ENCODE data around the gene USP34.
"Not testable (repeated sequence)": the region's sequence is repeated elsewhere in the genome, so short reads cannot be mapped to it uniquely, and the experiment has no call there.

Gene USP34

GRCh38 chr2:61182059-61182383 is 288.9 kb downstream of the USP34 start:
- no peak for DNase-seq (ENCODE audit: low read depth)

GRCh38 chr2:61181382-61182058 is 289.4 kb downstream of the USP34 start:
- no peak for DNase-seq (ENCODE audit: low read depth)

GRCh38 chr2:61180686-61181085 is 290.2 kb downstream of the USP34 start:
- DNase-seq (ENCODE audit: low read depth): no peak

GRCh38 chr2:61179701-61180639 is 290.9 kb downstream of the USP34 start:
- no peak for DNase-seq (ENCODE audit: low read depth)

- DNase-seq (ENCODE audit: low read depth): no peak
Measured at GRCh38 chr2:61178603-61179545, 292.0 kb downstream of the USP34 start.

GRCh38 chr2:61177727-61178549 is 292.9 kb downstream of the USP34 start:
- peak; percentile 33 for DNase-seq (ENCODE audit: low read depth)

GRCh38 chr2:61176755-61177726 is 293.8 kb downstream of the USP34 start:
- DNase-seq (ENCODE audit: low read depth): peak; percentile 92

GRCh38 chr2:61175036-61175435 is 295.9 kb downstream of the USP34 start:
- no peak for DNase-seq (ENCODE audit: low read depth)

- DNase-seq (ENCODE audit: low read depth): no peak
Measured at GRCh38 chr2:61173116-61173515, 297.8 kb downstream of the USP34 start.

GRCh38 chr2:61172671-61173070 is 298.2 kb downstream of the USP34 start:
- no peak for DNase-seq (ENCODE audit: low read depth)

GRCh38 chr2:61167579-61167978 is 303.3 kb downstream of the USP34 start:
- DNase-seq (ENCODE audit: low read depth): no peak

- no peak for DNase-seq (ENCODE audit: low read depth)
Measured at GRCh38 chr2:61165946-61166345, 304.9 kb downstream of the USP34 start.

GRCh38 chr2:61165082-61165481 is 305.8 kb downstream of the USP34 start:
- not testable (repeated sequence) for DNase-seq (ENCODE audit: low read depth)

- no peak for DNase-seq (ENCODE audit: low read depth)
Measured at GRCh38 chr2:61162721-61163120, 308.2 kb downstream of the USP34 start.

- DNase-seq (ENCODE audit: low read depth): no peak
Measured at GRCh38 chr2:61161888-61162287, 309.0 kb downstream of the USP34 start, which contains the start of gene C2orf74. TSS of gene C2orf74 (plus strand) at chr2:61162188. CDS start at chr2:61162515, 327 bp downstream.

GRCh38 chr2:61158356-61158955 is 312.4 kb downstream of the USP34 start:
- no peak for DNase-seq (ENCODE audit: low read depth)

- DNase-seq (ENCODE audit: low read depth): no peak
Measured at GRCh38 chr2:61157371-61158003, 313.4 kb downstream of the USP34 start.

- no peak for DNase-seq (ENCODE audit: low read depth)
Measured at GRCh38 chr2:61151436-61151835, 319.5 kb downstream of the USP34 start.

- DNase-seq (ENCODE audit: low read depth): no peak
Measured at GRCh38 chr2:61149074-61149473, 321.8 kb downstream of the USP34 start.

Measured in activated T-cell treated with anti-CD3 and anti-CD28 coated beads for 24 hours (primary cell).